Epidermal melanocyte (primary cell): ENCODE results near the gene TARBP1.
"Not testable (repeated sequence)": the region's sequence is repeated elsewhere in the genome, so short reads cannot be mapped to it uniquely, and the experiment has no call there.

ENCODE experiments used
- DNase-seq: peaks from one replicate; pipeline ENCODE4 v3.0.0; 2011; ENCODE audit warnings: low spot score; ENCODE audit not compliant: insufficient read length

The TARBP1 gene

DNA sequence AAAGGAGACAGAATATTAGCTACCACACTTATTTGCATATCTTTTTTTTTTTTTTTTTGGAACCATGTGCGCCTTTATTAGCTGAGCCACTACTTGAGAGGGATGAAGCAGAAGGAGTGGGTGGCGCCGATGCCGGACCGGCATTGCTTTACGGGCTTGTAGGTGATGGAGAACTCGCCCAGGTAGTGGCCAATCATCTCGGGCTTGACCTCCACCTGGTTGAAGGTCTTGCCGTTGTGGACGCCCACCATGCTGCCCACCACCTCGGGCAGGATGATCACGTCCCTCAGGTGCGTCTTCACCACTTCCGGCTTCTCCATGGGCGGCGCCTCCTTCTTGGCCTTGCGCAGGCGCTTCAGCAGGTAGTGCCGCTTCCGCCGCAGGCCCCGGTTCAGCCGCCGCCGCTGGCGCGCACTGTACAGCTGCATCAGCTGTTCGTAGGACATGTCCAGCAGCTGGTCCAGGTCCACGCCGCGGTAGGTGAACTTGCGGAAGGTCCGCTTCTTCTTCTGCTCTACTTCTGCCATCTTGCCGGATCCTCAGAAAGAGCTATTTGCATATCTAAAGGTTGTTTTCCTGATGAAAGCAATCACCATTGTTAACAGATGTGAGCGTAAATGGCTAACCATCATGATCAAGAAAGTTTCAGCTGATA, 122.2 kb downstream of the TARBP1 start:
- DNase-seq, result not testable (repeated sequence)

DNA sequence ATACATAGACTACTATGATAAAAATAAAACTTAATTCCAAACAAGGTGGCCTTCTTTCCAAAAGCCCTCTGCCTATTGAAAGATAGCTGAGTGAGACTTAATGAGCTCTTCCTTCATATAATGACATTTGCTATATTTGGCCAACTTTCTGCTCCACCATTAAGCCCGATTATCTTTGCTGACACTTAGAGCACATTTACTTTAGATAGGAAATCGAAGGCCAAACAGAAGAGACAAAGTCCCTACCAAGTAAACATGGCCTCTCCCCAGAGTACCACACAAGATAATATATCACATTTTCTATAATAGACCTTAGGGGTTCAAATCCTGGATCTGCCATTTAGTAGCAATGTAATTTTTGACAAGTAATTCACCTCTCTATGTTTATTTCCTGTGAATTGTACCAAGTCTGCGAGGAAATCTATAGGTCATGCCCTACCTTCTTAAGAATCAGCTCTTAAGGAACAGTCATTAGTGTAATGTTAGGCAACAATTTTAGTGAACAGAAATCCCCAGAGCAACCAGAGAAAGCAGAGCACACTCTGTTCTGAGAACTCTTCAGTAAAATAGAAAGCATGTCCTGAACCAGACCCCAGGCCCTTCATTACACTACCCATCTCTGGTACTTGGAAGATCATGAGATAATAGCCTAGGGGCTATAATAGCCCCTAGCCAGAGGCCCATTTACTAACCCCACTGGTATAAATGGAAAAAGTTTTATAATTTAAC, 123.0 kb downstream of the TARBP1 start:
- no peak for DNase-seq

DNA sequence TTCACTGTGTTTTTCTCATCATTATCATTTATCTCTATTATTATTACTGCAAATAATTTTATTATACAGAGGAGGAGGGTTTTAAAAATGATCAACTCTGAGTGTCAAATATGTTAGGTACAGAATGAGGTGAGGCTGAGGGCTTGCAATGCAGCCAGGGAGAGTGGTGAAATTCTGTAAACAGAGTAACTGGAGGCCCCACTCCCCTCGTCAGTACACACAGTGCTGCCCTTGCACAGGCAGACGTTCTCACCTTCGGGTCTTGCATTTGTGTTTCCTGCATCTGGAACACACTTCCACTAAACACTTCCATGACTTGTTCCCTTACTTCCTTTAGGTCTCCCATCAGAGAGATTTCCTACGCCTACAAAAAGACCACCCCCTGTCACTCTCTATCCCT, 130.0 kb downstream of the TARBP1 start:
- DNase-seq, result no peak

DNA sequence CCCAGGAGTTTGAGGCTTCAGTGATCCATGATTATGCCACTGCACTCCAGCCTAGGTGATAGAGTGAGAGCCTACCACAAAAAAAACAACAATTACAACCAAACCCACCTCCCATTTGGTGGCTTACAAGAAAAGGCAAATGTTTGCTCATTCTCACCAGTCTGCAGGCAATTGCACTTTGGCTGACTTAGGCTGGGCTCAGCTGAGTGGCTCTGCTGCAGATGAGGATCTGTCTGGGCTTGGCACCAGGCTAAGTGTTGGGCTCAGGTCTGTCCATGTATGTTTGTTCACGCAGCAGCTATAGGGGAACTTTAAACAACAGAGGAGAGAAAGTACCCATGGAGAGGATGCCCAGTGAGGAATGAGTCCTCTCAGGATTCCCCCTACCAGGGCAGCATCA, 133.7 kb downstream of the TARBP1 start:
- no peak for DNase-seq

DNA sequence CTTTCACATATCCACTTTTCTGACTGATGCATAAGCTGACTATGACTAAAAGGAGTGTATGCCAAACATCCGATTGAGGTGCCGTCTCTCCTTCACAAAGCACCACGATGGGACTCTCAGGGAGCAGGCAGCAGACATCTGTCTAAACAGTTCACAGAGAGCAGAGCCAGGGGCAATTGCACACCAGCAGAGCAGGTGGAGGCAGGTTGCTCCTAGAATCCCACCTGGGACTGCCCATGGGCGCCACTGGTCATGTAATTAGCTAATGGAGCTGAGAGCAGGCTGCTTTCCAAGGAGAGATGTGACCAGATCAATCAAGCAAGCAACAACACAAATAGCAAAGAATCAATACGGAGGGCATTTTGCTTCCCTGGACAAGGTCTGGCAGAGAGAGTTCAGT, 136.2 kb downstream of the TARBP1 start:
- DNase-seq, result no peak
